ENCODE measurements around the gene SLC12A8.
"Not testable (repeated sequence)": the region's sequence is repeated elsewhere in the genome, so short reads cannot be mapped to it uniquely, and the experiment has no call there.

The SLC12A8 gene

GRCh38 chr3:125110016-125110875 lies 102.3 kb downstream of the SLC12A8 start:
- DNase-seq (ENCODE audit: low spot score) = peak; percentile 81

- no peak for DNase-seq (ENCODE audit: low spot score)
These were observed 103.0 kb downstream of the SLC12A8 start for GRCh38 chr3:125109536-125109925.

- no peak for DNase-seq (ENCODE audit: low spot score)
These were observed 103.6 kb downstream of the SLC12A8 start for GRCh38 chr3:125108833-125109535.

- no peak for DNase-seq (ENCODE audit: low spot score)
These were observed 104.5 kb downstream of the SLC12A8 start for GRCh38 chr3:125107861-125108567.

DNA sequence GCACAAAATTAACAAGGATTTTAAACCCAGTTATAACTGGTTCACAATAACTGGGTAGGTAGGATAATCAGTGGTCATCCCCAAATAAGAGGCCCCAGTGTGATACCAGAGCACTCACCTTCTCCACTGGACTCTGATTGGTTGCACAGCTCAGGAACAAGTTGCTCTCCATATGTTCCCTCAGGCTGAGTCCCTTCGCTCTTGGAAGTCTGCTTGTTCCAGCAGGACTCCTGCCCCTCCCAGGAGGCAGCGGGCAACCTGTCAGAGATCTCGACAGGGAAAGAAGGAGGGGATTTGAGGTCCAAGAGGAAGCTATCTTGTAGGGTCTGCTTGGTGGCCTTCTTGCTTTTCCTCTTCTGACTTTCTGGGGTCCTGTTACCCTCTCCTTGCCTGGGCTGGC lies 105.2 kb downstream of the SLC12A8 start:
- no peak for DNase-seq (ENCODE audit: low spot score)

DNA sequence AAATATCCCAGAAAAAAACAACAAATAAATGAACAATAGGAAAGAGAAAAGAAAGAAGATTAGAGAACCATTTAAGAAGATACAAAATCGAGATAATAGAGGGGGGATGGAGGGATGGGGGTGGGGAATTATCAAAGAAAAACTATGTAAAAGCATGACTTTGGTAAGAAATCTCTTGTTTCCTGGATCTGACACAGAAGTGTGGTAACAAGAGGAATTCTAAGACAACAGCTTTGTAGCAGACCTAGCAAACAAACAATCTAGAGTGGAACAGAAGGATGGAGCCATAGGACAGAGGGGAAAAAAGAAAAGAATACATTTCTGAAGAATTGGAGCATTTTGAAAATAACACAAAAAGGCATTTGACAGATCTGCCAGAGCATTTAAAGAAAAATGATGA lies 107.4 kb downstream of the SLC12A8 start:
- no peak for DNase-seq (ENCODE audit: low spot score)

GRCh38 chr3:125104639-125105038 lies 107.9 kb downstream of the SLC12A8 start:
- no peak for DNase-seq (ENCODE audit: low spot score)

- no peak for DNase-seq (ENCODE audit: low spot score)
These were observed 109.1 kb downstream of the SLC12A8 start for GRCh38 chr3:125103406-125103805.

- DNase-seq (ENCODE audit: low spot score) = no peak
These were observed 110.1 kb downstream of the SLC12A8 start for GRCh38 chr3:125102470-125102869.

DNA sequence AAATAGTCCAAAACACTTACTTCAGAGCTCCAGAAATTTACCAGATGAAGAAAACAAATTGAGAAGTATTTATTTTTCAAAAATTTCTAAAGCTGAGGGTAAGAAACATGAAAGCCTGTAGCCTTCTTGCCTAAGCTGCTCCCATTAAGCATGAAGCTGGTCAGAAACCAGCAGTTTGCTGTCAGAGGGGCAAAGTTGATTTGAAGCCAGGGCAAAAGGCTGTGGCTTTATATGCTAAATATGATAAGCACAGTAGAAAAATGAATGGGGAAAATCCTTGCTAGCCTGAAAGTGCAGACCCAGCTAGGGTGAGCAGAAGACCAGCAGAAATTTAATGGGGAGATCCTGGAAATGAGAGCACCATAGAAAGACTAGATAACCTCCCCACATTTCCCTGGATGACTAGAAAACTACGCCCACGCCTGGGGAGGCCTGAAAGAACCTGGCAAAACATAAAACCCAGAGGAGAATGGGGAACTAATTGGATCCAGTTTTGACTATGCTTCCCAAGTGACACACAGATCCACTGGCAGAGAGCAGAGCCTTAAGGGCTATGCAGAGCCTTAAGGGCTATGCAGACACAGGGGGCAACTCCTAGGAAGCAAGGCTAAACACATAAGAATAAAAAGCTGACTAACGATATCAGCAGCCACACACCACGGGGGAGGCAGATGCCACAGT lies 113.8 kb downstream of the SLC12A8 start:
- no peak for DNase-seq (ENCODE audit: low spot score)

- DNase-seq (ENCODE audit: low spot score) = no peak
These were observed 121.9 kb downstream of the SLC12A8 start for GRCh38 chr3:125090649-125091048.

GRCh38 chr3:125087768-125088391 lies 124.7 kb downstream of the SLC12A8 start:
- peak; percentile 96 for DNase-seq (ENCODE audit: low spot score)

DNA sequence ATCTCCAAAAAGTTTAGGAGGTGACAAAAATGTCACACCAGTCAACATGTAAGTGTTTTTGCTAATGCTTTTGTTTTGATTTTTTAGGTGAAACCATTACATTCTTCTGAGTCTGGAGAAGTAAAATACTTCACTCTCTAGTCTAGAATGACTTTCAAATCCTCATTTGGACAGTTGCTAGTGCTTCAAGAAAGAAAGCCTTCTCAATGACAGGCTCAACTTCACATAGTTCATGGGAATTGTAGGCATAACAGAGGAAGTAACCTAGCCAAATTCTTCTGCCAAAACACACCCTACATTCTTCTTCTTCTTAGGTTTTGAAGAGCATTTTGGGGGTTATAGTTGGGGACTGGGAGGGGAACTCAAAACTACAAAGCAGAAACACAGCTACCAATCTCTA lies 127.4 kb downstream of the SLC12A8 start:
- DNase-seq (ENCODE audit: low spot score) = no peak

DNA sequence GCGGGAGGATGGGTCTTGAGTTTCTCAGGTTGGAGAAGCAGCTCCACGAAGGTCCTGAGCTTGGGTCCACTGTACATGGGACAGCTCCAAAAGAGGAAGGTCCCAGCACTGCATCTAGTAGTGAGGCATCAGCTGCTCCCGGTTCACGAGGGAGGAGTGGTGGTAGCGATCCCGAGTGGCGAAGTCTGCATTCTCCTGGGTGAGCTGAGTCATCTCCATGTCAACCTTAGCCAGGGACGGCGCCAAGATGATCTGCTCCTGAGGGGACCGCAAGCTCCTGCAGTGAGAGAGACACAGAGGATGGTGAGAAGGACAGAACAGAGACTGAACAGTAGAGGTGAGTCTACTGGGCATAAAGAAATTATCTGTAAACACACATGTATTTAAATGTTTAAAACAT lies 128.8 kb downstream of the SLC12A8 start:
- no peak for DNase-seq (ENCODE audit: low spot score)

- not testable (repeated sequence) for DNase-seq (ENCODE audit: low spot score)
These were observed 130.2 kb downstream of the SLC12A8 start for GRCh38 chr3:125082339-125082738.

GRCh38 chr3:125080077-125080476 lies 132.5 kb downstream of the SLC12A8 start:
- no peak for DNase-seq (ENCODE audit: low spot score)

DNA sequence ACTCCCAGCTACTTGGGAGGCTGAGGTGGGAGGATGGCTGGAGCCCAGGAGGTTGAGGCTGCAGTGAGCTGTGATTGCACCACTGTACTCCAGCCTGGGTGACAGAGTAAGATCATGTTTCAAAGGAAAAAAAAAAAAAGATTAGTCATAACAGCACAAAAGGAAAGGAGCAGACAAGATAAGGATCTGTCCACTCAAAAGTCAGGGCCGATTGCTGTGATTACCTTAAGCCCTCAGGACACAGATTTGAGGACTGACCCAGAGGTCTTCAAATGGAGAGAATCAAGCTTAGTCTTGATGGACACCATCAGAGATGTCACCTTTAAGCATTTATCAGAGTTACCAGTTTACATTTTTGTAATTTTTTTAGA lies 132.9 kb downstream of the SLC12A8 start:
- DNase-seq (ENCODE audit: low spot score) = no peak

DNA sequence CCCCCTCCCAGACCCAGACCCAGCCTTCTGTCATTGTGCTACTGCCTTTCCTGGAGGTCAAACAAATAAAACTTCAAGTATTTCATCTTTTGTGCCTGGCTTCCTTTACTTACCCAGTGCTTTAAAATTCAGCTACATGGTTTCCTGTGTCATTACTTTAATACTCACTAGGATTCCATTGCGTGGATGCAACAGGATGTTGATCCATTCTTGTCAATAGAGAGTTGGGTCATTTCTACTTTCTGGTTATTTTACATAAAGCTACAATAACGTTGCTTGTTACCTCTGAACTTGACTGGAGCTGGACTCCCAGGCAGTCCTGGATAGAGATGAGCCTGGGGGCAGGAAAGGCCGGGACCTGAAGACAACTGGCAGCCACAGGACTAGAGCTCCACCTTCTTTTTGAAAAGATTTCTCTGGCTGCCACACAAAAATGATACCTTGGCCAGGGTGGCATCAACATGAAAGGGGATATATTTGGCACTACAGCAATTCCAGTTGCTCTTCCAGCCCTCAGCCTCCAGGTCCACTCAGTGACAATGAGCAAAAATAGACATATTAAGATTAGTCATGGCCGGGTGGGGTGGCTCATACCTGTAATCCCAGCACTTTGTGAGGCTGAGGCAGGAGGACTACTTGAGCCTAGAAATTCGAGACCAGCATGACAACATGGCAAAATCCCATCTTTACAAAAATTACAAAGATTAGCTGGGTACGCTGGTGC lies 133.4 kb downstream of the SLC12A8 start:
- DNase-seq (ENCODE audit: low spot score) = no peak

GRCh38 chr3:125077864-125078263 lies 134.7 kb downstream of the SLC12A8 start:
- DNase-seq (ENCODE audit: low spot score) = no peak

DNA sequence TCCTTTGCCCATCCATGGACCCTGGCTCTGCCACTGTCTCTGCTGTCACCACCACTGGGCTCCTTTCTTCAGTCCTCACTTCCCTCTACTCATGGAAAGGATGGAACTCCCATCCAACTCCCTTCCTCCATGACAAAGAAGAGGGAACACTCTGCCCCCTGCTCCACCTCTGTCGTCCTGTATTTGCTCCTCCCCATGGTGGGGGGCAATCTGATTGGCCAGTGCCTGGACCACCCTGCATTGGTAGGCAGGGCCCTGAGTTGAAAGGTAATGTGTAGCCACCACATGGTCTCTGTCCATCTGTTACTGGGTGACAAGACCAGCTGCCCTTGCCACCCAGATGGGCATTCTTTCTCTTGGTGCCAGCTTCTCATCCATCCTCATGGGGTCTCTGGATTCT lies 136.1 kb downstream of the SLC12A8 start:
- no peak for DNase-seq (ENCODE audit: low spot score)

DNA sequence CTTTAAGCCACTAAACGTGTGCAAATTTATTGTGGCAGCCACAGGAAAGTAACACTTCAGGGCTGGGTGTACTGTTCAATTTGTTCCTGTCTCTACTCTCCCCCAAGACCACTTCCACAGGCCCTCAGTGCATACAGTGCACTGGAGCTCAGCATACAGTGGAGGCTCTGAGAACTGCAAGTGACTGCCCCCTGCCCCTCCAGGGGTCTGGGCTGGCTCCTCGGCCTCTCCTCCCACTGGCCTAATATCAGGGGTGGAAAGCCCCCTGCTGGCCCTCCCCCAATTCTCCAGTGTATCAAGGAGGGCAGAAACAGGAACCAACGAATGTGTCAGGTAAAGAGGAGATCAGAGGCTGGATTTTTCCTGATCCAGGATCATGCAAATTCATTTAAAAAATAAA lies 136.8 kb downstream of the SLC12A8 start:
- DNase-seq (ENCODE audit: low spot score) = no peak
